HG03064 (cell line): ENCODE results near the gene GFER.
"Not testable (repeated sequence)": the region's sequence is repeated elsewhere in the genome, so short reads cannot be mapped to it uniquely, and the experiment has no call there.

ENCODE experiments used
- ATAC-seq: cut with Tn5 transposase; IDR thresholded peaks from one replicate; pipeline ENCODE4 v1.9.1; 2021; ENCODE audit warnings: low read depth; ENCODE audit not compliant: unreplicated experiment

Gene GFER

DNA sequence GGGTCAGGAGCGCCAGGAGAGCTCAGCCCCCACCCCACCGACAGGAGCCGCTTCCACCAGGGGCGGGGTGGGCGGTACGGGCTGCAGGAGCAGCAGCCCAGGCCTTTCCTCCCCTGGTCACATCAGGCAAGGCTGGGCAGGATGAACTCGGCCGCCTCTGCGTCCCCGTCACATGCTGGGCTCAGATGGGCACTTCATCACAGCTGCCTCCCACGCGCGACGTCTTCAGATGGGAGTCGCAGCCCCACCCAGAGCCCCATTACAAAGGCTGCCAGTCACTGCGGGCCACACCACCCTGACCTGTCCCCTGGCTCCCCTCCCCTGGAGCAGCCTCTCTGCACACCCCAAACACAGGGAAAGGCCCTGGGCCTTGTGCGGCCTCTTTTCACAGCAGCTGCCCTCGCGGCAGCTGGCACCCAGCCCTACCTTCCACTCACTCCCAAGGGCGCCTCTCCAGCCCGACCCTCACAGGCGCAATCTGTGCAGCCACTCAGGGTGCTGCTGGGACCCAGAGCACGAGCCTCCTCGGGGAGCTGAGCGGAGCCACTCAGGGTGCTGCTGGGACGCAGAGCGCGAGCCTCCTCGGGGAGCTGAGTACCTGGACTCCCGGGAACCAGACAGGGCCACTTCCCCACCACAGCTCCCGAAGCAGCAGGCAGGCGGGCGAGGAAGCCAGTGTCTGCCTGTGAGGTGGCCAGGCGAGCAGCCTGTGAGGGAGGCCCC lies 21.0 kb downstream of the GFER start:
- no peak for ATAC-seq

DNA sequence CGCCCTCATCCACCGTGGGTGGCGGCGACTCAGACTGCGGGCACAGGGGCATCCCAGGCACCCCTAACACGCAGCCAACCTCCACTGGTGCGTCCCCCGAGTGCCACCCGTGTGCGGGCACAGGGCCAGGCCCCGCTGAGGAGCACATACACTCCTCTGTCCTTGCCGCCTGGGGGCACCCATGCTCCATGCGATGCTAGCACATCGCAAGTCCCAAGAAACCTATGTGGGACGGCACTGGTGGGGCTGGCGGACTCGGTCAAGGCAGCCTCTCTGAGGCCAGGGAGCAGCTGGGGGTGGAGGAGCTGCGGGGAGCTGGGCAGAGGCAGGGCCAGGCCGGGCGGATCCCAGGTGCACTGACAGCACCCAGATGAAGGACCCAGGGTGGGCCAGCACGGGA lies 21.7 kb downstream of the GFER start:
- ATAC-seq = no peak

DNA sequence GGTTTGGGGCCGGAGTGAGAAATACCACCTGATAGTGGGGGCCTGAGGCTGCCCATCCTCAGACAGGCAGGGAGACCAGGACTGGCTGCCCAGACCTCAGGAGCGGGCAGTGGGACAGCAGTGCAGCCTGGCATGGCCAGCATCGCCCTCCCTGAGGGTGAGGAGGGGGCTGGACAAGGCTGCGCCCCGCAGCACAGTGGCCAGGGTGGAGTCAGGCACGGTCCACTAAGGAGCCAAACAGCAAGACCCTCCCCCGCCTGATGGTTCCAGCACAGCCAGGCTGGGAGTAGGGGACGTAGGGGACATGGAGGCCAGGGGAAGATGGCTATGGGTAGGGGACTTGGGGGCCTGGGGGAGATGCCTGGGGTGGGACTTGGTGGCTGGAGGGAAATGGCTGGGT lies 22.3 kb downstream of the GFER start:
- no peak for ATAC-seq

DNA sequence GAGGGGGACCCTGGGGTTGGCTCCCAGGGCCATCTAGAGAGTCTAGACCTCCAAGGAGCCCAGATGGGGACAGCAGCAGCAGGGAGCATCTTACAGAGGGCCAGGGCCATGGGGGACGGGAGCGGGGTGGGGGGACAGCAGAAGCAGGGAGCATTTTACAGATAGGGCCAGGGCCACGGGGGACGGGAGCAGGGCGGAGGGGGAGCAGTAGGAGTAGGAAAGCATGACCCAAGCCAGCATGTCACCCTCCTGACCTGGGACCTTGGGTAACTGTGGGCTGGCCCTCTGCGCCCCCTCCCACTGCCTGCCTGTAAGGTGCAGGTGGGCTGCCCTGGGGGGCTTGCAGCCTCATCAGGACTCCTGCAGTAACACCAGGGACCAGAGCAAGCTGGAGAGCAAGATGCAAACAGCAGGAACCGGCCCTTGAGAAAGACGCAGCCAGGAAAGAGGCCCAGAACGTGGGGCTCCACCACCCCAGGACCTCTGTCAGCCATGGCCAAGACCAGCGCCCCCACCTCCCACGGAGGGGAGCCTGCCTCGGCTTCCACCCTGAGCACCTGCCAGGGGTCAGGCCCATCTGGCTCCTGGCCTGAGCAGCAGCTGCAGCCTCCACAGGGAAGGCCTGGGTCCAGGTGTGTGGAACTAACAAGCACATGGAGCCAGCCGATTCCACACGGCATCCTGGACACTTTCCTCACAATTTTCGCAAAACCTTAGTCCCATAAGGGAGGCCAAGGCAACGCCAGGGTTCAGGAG lies 23.3 kb downstream of the GFER start:
- ATAC-seq = no peak

DNA sequence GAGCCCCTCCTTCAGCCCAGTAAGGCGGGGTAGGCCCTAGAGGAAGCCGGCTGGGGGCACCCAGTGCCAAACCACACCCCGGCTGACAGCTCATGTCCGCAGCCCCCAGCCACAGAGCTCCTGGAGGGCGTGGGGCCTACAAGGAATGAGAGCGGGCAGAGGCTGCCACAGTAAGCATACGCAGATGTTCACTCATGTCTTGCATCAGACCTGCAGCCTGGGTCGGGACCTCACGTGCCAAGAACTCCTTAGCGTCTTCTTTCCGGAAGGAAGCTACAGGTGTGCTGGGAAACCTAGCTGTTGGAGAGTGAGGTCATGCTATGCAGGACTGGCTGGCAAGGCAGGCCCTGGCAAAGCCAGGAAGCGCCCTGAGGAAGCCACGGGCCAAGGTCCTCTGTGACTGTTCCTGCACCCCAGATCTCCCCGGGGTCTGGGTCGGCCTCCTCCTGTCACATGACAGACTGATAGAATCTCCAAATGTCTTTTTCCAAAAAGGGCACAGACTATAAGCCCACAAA lies 24.1 kb downstream of the GFER start:
- no peak for ATAC-seq

DNA sequence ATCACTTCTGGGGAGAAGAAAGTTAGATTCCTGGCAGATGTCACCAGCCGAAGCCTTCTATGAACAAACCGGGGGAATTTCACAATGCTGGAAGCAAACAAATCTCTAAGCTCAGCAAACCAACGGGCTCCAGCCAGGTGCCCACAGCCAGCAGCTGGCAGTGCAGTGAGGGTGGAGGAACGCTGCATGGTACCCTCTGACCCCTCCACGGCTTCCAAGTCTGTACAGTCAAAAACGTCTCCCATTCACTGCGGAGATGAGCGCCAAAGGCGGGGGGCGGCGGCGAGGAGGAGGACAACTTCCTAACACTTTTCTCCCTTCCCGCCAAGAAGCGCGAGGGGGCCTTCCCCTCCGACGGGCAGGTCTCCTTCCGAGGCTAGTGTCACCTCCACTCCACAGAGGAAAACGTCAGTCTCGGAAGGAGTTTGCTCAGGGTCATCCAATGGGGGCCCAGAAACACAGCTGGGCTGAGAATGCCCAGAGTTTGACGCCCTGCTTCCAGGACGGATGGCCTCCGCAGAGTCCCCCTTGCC lies 24.7 kb downstream of the GFER start:
- no peak for ATAC-seq

DNA sequence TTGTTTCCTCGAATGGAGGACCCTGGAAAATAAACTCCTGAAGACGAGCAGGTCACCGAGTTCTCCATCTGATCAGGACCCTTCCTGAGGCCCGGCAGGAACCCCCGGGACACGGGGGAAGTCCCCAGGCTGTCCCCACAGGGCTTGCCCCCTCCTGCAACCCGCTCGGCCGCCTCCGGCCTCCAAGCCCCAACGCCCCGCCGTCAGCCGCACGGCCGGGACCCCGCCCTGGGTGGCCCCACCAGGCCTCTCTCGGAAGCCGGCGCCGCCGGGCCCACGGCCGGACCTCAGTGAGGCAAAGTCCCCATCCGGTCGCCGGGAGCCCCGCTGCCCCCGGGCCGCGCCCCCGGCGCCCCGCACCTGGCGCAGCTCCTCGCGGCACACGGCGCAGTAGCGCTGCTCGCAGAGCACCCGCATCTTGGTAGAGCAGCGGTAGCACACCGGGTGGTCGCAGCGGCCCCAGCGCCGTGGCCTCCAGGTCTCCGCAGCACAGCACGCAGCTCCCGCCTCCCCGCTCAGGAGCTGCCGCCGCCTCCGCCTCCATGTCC lies 25.2 kb downstream of the GFER start:
- ATAC-seq = peak; percentile 35

DNA sequence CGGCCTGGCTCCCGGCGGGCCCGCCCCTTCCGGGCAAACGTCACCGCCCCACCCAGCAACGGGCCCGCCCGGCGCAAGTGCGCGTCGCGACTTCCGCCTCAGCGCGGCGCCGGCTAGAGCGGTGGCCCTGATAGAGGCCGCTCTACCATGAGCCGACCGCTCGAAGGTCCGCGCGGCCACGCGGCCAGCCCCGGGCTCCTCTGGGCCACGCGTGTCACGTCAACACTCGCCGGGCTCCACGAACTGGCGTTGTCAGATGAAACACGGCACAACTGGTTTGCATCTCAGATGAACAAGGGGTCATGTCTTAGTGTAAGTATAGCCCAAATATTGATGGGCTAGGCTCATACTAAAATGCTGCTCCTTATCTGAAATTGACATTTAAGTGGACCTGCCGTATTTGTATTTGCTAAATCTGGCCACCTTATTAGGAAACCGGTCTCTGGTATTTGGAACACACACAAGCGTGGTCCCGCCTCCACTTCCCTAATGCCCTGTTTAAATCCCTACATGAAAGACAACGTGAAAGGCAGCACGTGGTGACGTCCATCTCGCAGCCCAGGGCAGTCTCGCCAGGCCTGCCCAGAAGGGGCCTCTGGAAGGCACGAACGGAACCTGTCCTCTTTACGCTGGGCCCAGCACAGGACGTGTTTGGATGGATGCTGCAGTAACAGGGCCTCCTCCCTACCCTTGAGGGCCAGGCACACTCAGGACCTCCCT lies 26.0 kb downstream of the GFER start, which contains the start of gene ZNF598:
Gene ZNF598, minus strand, starts transcription at position 31 of the 720 bp plus-strand sequence.
- peak; percentile 74 for ATAC-seq

DNA sequence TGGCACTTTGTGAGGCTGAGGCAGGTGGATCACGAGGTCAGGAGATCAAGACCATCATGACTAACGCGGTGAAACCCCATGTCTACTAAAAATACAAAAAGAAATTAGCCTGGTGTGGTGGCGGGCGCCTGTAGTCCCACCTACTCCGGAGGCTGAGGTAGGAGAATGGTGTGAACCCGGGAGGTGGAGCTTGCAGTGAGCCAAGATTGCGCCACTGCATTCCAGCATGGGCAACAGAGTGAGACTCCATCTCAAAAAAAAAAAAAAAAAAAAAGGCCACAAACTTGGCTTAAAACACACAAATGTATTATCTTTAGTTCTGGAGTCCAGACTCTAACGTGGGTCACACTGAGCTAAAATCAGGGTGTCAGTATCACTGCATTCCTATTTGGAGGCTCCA lies 27.7 kb downstream of the GFER start:
- ATAC-seq = not testable (repeated sequence)

DNA sequence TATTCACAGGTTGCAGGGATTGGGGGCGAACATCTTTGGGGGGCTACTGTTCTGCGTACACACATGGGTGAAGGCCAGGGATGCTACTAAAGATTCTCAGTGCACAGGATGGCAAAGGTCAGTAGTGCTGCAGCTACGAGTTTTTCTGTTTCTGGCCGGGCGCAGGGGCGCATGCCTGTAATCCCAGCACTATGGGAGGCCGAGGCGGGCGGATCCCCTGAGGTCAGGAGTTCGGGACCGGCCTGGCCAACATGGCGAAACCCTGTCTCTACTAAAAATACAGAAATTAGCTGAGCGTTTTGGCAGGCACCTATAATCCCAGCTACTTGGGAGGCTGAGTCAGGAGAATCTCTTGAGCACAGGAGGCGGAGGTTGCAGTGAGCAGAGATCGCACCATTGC lies 29.5 kb downstream of the GFER start:
- no peak for ATAC-seq

DNA sequence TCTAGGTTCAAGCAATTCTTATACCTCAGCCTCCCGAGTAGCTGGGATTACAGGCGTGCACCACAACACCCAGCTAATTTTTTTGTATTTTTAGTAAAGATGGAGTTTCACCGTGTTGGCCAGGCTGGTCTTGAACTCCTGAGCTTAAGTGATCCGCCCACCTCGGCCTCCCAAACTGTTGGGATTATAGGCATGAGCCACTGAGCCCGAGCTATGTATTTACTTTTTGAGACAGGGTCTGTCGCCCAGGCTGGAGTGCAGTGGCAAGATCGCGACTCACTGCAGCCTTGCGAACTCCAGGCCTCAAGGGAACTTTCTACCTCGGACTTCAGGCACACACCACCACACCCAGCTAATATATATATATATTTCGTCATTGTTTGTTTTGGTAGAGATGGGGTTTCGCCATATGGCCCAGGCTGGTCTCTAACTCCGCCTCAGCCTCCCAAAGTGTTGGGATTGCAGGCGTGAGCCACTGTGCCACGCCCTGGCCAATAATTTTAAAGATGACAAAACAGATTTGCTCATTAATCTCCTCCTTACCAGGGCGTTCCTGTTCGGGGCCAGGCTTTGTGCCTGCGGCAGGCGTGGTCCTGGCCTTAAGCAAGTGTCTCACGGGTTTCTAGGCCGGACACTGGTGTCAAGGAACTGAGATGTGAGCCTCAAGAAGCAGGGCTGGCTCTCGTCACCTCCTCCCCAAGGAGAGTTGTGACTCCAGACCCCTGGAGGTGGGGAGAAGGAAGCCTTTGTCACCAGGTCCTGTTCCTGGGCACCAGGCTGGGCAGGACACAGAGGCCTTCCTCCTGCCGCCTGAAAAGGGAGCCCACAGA lies 31.3 kb downstream of the GFER start:
- no peak for ATAC-seq

DNA sequence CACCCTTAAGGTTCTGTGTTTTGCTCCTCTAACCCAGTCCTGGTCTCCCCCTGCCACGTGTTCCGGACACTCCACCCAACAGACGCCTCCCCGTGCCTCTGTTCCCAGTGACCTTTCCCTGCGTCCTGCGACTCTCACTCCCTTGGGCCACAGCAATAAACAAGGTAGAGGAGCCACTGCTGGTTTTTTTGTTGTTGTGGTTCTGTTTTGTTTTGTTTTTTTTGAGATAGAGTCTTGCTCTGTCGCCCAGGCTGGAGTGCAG lies 31.9 kb downstream of the GFER start:
- ATAC-seq = no peak

DNA sequence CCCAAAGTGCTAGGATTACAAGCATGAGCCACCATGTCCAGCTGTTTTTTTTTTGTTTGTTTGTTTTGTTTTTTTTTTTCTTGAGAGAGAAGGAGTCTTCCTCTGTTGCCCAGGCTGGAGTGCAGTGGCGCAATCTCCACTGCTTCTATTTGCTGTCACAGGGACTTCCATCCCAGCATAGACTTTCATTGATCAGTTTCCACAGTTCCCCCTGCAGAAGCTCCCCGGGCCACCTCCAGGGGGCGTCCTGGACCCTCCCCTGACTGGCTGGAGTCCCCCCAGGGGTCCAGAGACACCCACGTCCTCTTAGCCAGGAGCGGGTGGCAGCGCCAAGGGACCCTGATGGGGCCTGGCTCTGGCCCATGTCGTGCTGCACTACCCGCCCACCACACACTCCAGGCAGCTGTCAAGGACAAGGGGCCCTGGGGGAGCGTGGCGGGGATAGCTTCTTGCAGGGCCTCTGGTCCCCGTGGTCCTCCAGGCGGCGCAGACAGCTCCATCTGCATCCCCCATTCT lies 32.5 kb downstream of the GFER start:
- ATAC-seq = no peak

DNA sequence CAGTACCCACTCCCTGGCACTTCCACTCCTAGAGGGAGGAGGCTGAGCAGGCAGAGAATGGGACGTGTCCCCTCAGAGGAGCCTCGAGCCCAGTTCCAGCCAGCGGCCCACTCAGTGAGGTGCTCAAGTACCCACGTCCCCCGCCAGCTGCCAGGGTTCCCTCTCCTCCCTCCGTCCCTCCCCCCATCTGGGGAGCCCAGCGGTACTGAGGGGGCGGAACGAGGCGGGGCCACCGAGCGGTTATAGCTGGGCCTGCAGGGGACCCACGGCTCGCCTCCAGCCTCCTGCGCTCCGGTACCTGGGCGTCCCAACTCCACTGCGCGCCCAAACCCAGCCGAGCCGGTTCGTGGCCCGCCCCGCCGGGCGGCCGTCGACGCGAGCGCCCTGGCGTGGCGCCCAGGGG lies 35.5 kb downstream of the GFER start, which contains the start of gene NPW:
Gene NPW, plus strand, starts transcription at position 268 of the 403 bp plus-strand sequence.
- ATAC-seq = no peak

DNA sequence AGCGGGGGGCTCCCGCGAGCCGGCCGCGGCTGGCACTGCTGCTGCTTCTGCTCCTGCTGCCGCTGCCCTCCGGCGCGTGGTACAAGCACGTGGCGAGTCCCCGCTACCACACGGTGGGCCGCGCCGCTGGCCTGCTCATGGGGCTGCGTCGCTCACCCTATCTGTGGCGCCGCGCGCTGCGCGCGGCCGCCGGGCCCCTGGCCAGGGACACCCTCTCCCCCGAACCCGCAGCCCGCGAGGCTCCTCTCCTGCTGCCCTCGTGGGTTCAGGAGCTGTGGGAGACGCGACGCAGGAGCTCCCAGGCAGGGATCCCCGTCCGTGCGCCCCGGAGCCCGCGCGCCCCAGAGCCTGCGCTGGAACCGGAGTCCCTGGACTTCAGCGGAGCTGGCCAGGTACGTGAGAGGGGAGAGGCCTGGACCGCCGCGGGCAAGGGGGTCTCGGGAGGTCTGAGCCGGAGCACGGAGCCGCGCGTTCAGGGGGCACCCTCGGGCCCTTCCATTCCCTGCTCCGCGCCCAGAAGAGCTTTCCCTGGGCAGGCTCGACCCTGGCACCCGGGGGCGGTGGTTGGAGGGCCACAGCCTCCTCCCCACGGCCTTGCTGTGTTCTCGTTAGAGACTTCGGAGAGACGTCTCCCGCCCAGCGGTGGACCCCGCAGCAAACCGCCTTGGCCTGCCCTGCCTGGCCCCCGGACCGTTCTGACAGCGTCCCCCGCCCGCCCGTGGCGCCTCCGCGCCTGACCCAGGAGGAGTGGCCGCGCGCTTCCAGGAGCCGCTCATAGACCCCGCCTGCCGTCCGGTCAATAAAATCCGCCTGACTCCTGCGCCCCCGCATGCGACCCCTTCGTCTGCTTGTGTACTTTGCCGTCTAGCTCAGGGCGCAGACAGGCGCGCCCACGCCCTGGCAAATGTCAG lies 36.2 kb downstream of the GFER start:
- no peak for ATAC-seq

DNA sequence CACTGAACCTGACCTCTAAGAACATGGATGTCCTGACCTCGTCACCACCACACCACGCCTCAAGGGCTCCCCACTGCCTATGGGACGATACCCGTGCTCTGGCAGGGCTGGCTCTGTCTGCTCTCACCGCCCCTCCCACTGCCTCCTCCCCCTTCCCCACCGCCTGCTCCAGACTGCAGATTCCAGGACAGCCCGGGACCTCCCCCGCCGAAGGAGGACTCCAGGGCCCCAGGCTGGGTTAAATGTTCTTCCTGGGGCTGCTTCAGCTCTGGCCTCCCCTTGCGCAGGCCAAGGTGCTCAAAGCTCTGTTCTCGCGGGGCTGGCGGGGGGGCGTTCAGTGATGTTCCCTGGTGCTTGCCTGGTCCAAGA lies 38.7 kb downstream of the GFER start:
- no peak for ATAC-seq

DNA sequence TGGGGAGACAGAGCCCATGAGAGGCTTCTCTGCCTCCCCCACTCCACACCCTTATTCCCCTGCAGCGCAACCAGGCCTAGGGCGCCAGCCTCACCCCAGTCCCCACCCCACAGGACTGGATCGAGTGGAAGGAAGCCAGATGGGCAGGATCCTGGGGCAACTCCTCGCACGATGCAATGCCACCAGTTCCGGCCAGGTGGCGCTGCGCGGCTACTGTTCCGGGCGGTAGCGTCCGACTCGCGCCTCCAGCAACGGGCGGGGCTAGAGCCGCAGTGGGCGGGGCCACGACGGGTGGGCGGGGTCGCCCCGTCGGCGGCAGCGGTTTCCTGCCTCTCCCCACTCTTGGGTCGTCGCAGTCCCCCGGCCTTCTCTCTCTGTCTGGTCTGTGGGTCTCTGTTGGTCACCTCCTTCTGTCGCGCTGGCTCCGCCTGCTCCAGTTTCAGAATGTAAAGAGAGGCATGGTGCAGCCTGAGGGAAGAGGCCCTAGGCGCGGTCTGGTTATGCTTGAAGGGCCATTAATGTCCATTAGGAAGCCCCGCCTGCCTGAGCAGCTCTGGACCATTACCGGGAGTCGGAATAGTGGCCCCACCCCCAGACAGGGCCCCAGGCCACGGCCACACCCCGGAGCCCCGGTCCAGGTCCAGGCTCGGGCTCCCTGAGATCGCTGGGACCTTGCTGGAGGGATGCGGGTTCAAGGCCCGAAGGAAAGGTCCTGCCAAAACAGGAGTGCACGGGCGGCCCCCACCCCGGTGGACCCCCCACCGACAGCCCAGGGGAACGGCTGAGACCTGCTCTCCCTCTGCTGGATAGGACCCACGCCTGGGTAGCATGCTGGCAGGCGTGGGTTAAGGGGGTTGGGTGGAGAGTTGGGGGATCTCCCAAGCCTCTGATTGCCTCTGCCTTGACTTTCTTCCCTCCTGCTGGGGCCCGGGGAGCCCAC lies 39.4 kb downstream of the GFER start:
- ATAC-seq = no peak

DNA sequence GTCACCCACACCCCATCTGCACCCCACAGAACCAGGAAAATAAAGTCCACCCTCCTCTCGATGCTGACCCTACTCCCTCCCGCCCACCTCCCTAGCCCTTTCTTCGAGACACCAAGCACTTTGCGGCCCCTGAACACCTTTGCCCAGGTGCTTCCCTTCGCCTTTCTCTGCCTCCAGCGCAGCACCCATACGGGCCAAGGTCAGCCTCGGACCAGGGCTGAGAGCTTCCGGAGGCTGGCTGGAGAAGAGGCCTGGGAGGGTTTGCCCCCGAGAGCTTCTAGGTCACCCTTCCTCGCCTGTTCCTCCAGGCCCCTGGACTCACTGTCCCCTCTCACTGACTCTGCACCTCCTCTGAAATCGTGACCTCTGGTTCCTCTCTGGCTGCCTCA lies 40.0 kb downstream of the GFER start:
- no peak for ATAC-seq
